HepG2 (cell line): Measurements from ENCODE around the gene USP24. TPM values are rescaled to one million over a fixed set of nuclear protein-coding genes. Genes with fewer than 3 reads are reported as not detected.
A peak's percentile ranks its signal among the peaks of the same experiment; 100 is the strongest.

Source experiments
- JUNB ChIP-seq: sonication (generic); formaldehyde crosslinking; IDR thresholded peaks from 2 replicates; pipeline ENCODE4 v1.8.0; 2022; ENCODE audit warnings: missing genetic modification reagents, mild to moderate bottlenecking, borderline replicate concordance
- MIER3 ChIP-seq: IDR thresholded peaks from 2 replicates; pipeline ENCODE4 v1.6.1; 2016; ENCODE audit warnings: missing compliant biosample characterization, borderline replicate concordance
- NONO ChIP-seq, 2 experiments: fragments of 450-650 bp in 1 of 2; sonication (generic) in 1 of 2; formaldehyde crosslinking in 1 of 2; IDR thresholded peaks in 1 of 2; conservative IDR thresholded peaks in 1 of 2; 2 replicates each; pipeline versions ENCODE4 v1.6.1 to v1.8.0; 2017 to 2022; ENCODE audit warnings: mild to moderate bottlenecking in 1 of 2, missing genetic modification reagents in 1 of 2, moderate library complexity in 1 of 2
- NR1H2 ChIP-seq: sonication (generic); formaldehyde crosslinking; IDR thresholded peaks from 2 replicates; pipeline ENCODE4 v1.8.1; 2022; ENCODE audit warnings: low read depth, missing genetic modification reagents, borderline replicate concordance
- NR2F1 ChIP-seq, 2 experiments: fragments of 450-650 bp in 1 of 2; formaldehyde crosslinking in 1 of 2; IDR thresholded peaks; 2 replicates each; pipeline versions ENCODE4 v1.5.0 to v1.6.1; 2016 to 2020; ENCODE audit warnings: mild to moderate bottlenecking in 1 of 2, missing compliant biosample characterization in 1 of 2, missing genetic modification reagents in 1 of 2, moderate library complexity in 1 of 2
- NR2F2 ChIP-seq: IDR thresholded peaks from 2 replicates; pipeline ENCODE4 v1.6.1; 2012; ENCODE audit warnings: low read depth, inconsistent platforms, borderline replicate concordance
- PITX1 ChIP-seq: sonication (generic); formaldehyde crosslinking; IDR thresholded peaks from 2 replicates; pipeline ENCODE4 v1.5.1; 2020; ENCODE audit warnings: mild to moderate bottlenecking, missing genetic modification reagents
- SRSF1 ChIP-seq: fragments of 200-400 bp; formaldehyde crosslinking; optimal IDR thresholded peaks from 2 replicates; pipeline ENCODE3; 2017; ENCODE audit warnings: mild to moderate bottlenecking, low read depth, low read length, moderate library complexity
- ZNF264 ChIP-seq: sonication (generic); formaldehyde crosslinking; IDR thresholded peaks from 2 replicates; pipeline ENCODE4 v1.4.0; 2020; ENCODE audit warnings: missing genetic modification reagents
- ZNF354B ChIP-seq: sonication (generic); formaldehyde crosslinking; IDR thresholded peaks from 2 replicates; pipeline ENCODE4 v1.8.0; 2022; ENCODE audit warnings: mild to moderate bottlenecking, missing genetic modification reagents
- ZNF615 ChIP-seq: sonication (generic); formaldehyde crosslinking; IDR thresholded peaks from 2 replicates; pipeline ENCODE4 v1.5.0; 2020; ENCODE audit warnings: mild to moderate bottlenecking, missing genetic modification reagents, borderline replicate concordance
- ZNF891 ChIP-seq: sonication (generic); formaldehyde crosslinking; IDR thresholded peaks from 2 replicates; pipeline ENCODE4 v1.5.0; 2020; ENCODE audit warnings: mild to moderate bottlenecking, missing genetic modification reagents
- polyA plus RNA-seq, 8 experiments: library from polyadenylated mRNA; depleted of rRNA in 3 of 8; stranded (reverse) in 7 of 8; unstranded in 1 of 8; fragments of >200 nt; fragmentation: Illumina TruSeq in 4 of 8; extraction: Trizol in 4 of 8; gene quantifications; 2 replicates each; pipeline versions ENCODE4 v1.2.1 to v1.2.3, GENCODE V29; 2011 to 2016; ENCODE audit warnings: low read depth in 4 of 8, missing spikeins in 1 of 8, mixed read lengths in 1 of 8; ENCODE audit not compliant: insufficient read depth in 1 of 8
- total RNA-seq, 5 experiments: library from RNA; depleted of rRNA; stranded (reverse); fragments of >200 nt; fragmentation: Illumina TruSeq; extraction: Trizol; gene quantifications; 2 replicates each; pipeline ENCODE4 v1.2.3, GENCODE V29; 2016; ENCODE audit warnings: low read depth in 1 of 5
- TF ChIP-seq, protein P1 (sequence below): sonication (generic); formaldehyde crosslinking; IDR thresholded peaks from 2 replicates; pipeline ENCODE4 v1.4.0; 2020; ENCODE audit warnings: missing genetic modification reagents
- TF ChIP-seq, protein P2 (sequence below): sonication (generic); formaldehyde crosslinking; IDR thresholded peaks from 2 replicates; pipeline ENCODE4 v1.5.1; 2020; ENCODE audit warnings: mild to moderate bottlenecking, missing genetic modification reagents, moderate library complexity
- TF ChIP-seq, protein P3 (sequence below), 2 experiments: sonication (generic) in 1 of 2; formaldehyde crosslinking in 1 of 2; IDR thresholded peaks; 2 replicates each; pipeline versions ENCODE4 v1.4.0 to v1.6.1; 2016 to 2020; ENCODE audit warnings: borderline replicate concordance in 1 of 2, low read depth in 1 of 2, mild to moderate bottlenecking in 1 of 2, missing genetic modification reagents in 1 of 2
- TF ChIP-seq, protein P4 (sequence below): sonication (generic); formaldehyde crosslinking; IDR thresholded peaks from 2 replicates; pipeline ENCODE4 v1.4.0; 2020; ENCODE audit warnings: missing genetic modification reagents, borderline replicate concordance

Gene USP24
- total and polyA plus RNA-seq, 2 of the 13 experiments (the other 11 are each of a cell fraction or from before 2014, with no cell fraction given): 18.8 to 47.6 TPM

DNA sequence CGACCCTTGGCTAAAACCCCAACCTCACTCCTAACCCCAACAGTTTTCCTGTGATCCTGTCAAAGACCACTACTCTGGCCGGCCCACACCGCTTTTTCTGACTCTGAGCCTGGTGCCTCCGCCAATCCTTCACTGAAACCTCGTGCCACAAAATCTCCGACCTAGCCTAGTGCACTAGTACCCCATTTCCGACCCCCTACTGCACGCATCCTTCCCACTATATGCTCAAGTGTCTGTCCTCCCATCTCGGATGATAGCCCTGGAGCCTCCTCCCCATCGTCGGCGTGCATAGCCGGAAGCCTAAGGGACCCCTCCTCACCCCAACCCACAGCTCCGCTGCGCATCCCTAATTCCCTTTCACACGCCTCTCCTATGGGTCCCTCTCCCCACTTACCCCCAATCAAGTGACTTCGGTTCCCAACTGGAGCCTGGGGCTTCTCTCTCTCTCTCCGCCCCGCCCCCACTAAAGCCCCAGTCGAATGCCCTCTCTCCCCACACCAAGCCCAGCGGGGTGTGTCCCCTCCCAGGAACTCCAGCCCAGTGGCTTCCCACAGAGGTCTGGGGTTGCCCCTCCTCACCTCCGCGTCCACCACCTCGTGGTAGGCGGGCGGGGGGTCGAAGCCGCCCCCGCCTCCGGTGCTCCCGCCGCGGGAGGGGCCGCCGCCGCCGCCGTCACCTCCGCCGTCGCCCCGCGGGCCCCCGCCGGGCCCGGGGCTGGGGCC is 791 bp downstream of the USP24 start (continued):
- TF ChIP-seq NR1H2 (CRISPR knock-in tag) (0 out of 2 replicates have a peak, but pooled peaks have one; percentile 18), NR2F2 (0 out of 2 replicates have a peak, but pooled peaks have one; percentile 4), NONO (IDR thresholded peaks at IDR 0.05) (no peak), NONO (CRISPR knock-in tag; conservative IDR thresholded peaks at IDR 0.05) (0 out of 2 replicates have a peak, but pooled peaks have one; percentile 38), NR2F1 (CRISPR knock-in tag; IDR thresholded peaks at IDR 0.05) (no peak), ZNF264 (CRISPR knock-in tag) (no peak), ZNF891 (no peak), MIER3 (0 out of 2 replicates have a peak, but pooled peaks have one; percentile 36), PITX1 (CRISPR knock-in tag) (peak; percentile 16; the same call in 1 of the 2 replicates), ZNF354B (CRISPR knock-in tag) (no peak), SRSF1 (peak; percentile 38), JUNB (CRISPR knock-in tag) (0 out of 2 replicates have a peak, but pooled peaks have one; percentile 21), ZNF615 (CRISPR knock-in tag) (no peak)
- TF ChIP-seq, protein P1, sequence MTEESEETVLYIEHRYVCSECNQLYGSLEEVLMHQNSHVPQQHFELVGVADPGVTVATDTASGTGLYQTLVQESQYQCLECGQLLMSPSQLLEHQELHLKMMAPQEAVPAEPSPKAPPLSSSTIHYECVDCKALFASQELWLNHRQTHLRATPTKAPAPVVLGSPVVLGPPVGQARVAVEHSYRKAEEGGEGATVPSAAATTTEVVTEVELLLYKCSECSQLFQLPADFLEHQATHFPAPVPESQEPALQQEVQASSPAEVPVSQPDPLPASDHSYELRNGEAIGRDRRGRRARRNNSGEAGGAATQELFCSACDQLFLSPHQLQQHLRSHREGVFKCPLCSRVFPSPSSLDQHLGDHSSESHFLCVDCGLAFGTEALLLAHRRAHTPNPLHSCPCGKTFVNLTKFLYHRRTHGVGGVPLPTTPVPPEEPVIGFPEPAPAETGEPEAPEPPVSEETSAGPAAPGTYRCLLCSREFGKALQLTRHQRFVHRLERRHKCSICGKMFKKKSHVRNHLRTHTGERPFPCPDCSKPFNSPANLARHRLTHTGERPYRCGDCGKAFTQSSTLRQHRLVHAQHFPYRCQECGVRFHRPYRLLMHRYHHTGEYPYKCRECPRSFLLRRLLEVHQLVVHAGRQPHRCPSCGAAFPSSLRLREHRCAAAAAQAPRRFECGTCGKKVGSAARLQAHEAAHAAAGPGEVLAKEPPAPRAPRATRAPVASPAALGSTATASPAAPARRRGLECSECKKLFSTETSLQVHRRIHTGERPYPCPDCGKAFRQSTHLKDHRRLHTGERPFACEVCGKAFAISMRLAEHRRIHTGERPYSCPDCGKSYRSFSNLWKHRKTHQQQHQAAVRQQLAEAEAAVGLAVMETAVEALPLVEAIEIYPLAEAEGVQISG (CRISPR knock-in tag): no peak
- TF ChIP-seq, protein P2, sequence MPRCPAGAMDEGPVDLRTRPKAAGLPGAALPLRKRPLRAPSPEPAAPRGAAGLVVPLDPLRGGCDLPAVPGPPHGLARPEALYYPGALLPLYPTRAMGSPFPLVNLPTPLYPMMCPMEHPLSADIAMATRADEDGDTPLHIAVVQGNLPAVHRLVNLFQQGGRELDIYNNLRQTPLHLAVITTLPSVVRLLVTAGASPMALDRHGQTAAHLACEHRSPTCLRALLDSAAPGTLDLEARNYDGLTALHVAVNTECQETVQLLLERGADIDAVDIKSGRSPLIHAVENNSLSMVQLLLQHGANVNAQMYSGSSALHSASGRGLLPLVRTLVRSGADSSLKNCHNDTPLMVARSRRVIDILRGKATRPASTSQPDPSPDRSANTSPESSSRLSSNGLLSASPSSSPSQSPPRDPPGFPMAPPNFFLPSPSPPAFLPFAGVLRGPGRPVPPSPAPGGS (CRISPR knock-in tag): no peak
- TF ChIP-seq, protein P3, sequence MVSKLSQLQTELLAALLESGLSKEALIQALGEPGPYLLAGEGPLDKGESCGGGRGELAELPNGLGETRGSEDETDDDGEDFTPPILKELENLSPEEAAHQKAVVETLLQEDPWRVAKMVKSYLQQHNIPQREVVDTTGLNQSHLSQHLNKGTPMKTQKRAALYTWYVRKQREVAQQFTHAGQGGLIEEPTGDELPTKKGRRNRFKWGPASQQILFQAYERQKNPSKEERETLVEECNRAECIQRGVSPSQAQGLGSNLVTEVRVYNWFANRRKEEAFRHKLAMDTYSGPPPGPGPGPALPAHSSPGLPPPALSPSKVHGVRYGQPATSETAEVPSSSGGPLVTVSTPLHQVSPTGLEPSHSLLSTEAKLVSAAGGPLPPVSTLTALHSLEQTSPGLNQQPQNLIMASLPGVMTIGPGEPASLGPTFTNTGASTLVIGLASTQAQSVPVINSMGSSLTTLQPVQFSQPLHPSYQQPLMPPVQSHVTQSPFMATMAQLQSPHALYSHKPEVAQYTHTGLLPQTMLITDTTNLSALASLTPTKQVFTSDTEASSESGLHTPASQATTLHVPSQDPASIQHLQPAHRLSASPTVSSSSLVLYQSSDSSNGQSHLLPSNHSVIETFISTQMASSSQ (IDR thresholded peaks at IDR 0.05; ENCODE audit: low read depth): no peak
- TF ChIP-seq, protein P3 (CRISPR knock-in tag; IDR thresholded peaks at IDR 0.05; ENCODE audit: borderline replicate concordance): no peak; the same call in 1 of the 2 replicates
- TF ChIP-seq, protein P4, sequence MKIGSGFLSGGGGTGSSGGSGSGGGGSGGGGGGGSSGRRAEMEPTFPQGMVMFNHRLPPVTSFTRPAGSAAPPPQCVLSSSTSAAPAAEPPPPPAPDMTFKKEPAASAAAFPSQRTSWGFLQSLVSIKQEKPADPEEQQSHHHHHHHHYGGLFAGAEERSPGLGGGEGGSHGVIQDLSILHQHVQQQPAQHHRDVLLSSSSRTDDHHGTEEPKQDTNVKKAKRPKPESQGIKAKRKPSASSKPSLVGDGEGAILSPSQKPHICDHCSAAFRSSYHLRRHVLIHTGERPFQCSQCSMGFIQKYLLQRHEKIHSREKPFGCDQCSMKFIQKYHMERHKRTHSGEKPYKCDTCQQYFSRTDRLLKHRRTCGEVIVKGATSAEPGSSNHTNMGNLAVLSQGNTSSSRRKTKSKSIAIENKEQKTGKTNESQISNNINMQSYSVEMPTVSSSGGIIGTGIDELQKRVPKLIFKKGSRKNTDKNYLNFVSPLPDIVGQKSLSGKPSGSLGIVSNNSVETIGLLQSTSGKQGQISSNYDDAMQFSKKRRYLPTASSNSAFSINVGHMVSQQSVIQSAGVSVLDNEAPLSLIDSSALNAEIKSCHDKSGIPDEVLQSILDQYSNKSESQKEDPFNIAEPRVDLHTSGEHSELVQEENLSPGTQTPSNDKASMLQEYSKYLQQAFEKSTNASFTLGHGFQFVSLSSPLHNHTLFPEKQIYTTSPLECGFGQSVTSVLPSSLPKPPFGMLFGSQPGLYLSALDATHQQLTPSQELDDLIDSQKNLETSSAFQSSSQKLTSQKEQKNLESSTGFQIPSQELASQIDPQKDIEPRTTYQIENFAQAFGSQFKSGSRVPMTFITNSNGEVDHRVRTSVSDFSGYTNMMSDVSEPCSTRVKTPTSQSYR (CRISPR knock-in tag): peak; percentile 47; the same call in 1 of the 2 replicates
